HG03039 (cell line): ENCODE results near the gene ATP10B.

Source experiments
- ATAC-seq: cut with Tn5 transposase; IDR thresholded peaks from one replicate; pipeline ENCODE4 v1.9.1; 2021; ENCODE audit warnings: mild to moderate bottlenecking, moderate library complexity; ENCODE audit not compliant: unreplicated experiment

The ATP10B gene

DNA sequence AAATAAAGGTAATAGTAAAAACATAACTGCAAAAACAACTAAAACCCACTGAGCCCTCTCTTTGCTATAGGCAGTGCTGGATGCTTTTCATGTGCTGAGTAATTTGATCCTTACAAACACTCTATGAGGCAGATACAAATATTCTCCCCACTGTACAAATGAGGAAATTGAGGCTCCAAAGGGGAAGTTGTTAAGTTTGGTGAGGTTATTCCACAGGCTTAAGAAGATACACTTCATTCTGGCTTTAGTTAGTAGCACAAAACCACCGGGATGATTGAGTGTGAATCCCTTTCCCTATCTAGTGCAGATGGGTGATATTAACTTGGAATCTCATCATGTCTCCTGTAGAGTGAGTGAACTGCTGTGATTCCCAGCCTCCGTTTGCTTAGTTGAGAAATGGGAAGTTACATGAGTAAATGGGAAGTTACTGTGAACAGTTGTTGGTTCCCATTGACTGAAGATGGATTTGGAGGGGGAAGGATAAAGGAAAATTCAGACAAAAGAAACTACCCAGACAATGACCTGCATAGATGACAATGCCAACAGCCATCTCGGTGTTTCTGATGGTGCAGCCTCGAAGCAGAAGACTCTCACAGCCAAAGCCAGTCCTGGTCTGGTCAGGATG, 208.3 kb downstream of the ATP10B start:
- ATAC-seq = no peak

DNA sequence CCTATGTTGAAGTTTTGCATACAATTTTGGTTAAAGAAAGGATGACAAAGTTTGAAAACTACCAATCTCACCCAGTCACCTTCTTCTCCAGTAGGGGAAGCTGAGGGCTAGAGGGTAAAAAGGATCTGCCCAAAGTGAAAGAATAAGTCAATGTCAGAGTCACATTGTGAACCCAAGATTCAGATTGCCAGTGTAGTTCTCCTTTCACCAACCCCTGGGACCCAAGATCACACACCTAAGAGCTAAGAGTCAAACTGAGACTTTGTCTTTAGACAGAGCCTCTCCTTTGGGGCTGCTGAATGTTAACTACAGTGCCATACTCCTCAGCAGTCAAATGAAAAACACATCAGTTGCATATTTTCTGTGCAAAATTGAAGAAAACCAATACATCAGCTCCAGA, 210.6 kb downstream of the ATP10B start:
- no peak for ATAC-seq

DNA sequence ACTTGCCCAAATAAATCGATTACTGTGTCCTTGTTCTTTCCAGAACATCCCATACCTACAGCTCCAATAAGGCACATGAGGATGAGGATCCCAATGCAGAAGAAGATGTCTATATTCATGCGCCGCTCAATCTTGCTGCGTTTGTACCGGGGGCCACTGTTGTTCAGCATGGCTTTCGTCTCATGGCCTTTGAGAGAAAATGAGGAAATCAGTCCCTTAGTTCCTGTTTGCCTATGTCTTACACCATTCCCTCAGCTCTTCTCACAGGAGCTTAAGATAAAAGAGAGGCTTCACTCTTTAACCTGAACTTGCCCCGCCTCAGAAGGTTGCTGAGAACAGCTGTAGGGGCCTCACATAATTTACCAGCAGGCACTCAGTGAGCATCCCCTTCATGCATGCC, 211.6 kb downstream of the ATP10B start:
- ATAC-seq = no peak

DNA sequence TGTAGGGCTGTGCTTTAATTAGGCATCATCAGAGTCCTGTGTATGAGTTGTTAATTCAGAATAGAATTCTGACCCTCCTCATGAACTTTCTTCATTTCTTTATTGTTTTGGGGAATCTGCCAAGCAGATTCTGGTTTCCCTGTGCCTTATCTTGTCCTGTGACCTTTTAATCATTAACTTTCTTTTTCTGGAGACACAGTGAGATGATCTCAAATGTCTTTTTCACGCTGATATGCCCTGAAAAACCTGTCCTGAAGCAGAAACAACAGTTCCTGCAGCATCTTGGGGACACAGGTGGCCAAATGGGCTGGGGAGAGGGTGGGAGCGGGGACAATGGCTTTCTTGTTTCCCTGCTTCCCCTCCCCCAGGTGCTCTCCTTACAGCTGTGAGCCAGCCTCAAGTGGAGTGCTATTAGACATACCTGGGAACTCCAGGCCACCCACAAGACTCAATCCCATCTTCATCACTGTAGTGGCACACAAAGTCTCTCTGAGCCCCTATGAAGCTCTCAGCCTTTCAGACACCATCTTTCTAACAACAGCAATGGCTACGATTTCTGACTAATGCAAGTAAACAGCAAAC, 213.8 kb downstream of the ATP10B start:
- no peak for ATAC-seq

DNA sequence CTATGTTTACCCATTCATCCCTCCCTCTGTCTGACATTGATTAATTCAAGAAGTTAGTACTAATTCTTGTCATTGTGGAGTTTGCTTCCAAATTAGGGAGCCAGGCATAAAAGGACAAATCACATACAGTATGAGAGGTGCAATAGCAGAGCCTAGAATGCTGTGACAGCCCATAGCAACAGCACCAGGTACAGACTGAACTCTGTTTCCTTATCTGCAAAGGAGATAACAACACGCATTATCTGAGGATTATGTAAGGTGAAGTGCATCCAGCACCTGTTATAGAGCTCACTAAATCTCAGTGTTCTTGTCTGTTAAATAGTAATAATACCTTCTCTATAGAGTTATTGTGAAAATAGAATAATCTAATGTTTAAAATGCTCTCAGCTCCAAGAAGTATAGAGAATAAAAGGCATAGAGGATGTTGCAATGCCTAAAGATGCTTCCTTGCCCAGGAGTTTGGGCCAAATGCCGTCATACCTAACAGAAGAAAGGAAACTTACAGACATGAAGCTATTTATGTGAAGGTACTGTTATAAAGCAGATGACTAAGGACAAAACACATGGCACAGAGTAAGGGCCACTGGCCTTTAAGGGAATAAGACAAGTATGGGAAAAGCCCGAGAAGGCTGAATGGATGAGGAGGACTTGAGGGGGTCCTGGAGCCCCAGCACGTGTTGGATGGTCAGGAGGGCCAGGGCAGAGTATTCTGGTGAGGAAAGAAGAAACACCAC, 214.5 kb downstream of the ATP10B start:
- no peak for ATAC-seq

DNA sequence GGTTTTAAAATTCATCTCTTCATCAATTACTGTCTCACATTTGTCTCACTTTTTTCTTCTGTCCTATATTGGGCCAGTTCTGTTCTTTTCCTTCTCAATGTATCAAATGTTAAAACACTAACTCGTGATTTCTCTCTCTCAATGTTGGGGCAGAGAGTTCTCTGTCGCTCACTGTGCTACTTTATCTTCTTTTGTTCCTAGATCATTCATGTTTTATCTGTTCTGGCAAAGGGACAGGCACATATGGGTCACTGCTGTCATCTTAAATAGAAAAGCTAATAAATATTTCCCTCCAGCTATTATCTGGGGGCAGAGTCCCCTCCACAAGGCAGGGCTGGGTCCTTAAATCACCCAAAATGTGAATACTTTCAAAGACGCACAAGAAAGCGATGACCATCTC, 216.3 kb downstream of the ATP10B start:
- ATAC-seq = no peak

DNA sequence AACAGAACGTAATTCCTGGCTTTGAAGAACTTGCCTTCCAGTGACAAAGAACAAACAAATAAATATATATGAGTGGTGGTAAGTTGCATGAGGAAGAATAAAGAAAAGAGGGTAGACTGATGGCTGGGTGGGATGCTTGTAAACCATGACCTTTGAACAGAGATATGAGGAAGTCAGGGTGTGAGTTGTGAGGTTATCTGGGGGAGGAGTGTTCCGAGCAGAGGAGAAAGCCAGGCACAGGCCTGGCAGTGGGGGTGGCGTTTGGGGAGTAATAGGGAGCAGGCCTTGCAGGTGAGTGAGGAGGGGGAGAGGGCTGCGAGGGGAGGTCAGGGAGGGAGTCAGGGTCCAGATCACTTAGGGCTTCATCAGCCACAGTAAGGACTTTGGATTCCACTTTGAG, 217.0 kb downstream of the ATP10B start:
- no peak for ATAC-seq

DNA sequence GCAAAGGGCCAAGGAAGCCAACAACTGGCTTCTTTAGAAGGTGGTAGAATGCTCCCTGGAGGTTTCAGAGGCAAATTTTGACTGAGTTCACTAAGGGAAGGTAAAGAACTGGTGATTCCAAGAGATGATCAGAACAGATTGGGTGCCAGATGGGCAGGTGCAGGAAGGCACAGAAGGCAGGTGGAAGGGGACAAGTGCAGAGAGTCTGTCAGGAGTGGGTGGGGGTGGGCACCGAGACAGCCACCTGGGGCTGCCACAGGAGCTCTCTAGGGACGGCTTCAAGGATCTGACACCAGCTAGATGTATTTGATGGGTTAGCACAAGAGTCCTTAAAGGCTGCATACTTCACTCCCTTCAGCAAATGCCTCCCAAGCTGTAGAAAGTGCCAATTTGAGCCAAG, 223.0 kb downstream of the ATP10B start:
- ATAC-seq = no peak

DNA sequence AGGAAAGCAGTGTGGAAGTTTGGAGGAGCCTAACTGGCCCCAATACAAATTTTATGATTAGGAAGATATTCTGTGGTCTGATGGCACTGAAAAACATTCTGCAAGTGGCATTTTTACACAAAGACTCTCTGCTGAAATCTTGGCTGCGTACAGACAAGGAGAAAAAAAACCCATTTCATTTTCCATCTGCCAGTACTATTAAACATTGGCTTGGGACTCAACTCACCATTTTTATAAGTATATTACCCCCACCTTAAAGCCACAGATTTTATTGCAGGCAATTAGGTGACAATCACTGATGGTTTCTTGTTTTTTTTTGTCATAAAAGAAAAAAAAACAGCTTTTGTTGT, 223.4 kb downstream of the ATP10B start:
- ATAC-seq = no peak

DNA sequence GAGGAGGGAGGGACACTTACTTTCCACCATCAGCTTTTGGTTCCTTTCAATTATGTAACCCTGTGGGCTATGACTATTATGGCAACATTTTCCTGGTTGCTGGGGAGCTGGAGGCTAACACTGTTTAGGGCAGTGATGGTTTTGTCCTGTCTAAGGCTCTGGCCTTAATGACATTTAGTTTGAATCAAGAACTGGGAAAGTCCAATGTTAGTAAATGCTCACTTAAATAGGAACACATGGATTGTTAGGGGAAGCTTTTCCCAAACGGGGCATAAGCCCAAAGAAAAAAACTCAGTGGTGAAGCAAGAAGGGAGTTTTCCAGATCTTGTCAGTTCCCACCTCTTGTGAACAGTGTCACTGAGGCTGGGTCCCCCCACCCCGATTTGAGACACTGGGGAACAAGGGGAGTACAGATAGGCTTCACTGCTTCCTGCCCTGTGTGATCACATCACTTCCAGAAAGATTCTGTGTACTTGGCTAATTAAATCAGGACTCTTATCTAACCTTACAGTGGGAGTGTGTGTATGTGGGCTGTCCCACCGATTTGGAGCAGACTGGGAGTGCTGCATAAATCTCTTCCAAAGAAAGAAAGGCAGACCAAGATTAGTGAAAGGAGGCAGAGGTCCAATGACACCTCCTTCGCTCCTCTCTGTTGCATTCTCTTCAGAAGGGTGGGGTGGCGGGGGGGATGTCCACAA, 223.9 kb downstream of the ATP10B start:
- no peak for ATAC-seq

DNA sequence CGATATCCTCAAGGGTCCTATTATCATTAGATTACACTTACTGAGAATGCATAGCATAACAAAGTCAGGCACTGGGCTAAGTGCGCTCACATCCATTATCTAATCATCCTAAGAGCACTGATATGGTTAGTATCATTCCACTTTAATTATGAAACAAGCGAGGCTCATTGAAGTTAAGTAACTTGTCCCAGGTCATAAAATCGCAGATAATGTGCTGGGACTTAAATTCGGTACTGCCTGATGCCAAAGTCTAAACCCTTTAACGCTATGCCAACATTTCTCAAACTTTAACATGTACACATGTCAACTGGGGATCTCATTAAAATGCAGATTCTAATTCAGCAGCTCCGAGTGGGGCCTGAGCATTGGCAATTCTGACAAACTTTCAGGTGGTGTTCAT, 225.7 kb downstream of the ATP10B start:
- ATAC-seq = no peak

DNA sequence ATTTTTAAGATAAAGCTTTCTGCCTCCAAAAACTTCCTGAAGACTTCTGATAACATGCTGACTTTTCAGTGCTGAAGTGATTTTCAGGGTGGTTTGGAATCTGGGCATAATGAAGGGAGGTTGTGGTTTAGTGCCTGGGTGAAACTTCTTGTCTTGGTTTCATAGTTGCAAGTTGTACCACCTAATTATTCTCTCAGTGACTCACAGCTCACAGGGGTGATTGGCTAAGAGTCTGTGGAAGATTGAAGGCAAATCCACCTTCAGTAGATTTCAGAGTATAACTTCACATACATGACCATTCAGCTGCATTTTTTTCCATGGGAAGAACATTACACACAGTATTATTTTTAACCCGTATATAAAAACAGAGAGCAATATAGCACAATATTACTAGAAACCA, 230.5 kb downstream of the ATP10B start:
- no peak for ATAC-seq

DNA sequence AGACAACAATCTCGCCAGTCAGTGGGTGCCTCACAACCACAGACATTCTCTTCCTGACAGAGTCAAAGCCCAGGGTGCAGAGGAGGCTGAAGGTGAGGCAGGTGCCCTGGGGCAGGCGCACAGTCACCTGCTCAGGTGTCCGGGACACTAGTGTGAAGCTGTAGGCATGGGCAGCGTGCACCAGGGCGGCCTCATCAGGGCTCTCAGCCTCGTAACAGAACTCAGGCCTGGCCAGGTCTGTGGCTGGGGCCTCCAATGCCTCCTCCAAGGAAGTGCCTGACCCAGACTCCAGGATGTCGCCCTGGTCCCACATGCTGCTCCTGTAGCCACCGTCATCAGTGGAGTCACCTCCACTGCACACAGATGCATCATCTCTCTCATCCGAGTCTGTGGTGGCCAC, 231.6 kb downstream of the ATP10B start:
- ATAC-seq = no peak

DNA sequence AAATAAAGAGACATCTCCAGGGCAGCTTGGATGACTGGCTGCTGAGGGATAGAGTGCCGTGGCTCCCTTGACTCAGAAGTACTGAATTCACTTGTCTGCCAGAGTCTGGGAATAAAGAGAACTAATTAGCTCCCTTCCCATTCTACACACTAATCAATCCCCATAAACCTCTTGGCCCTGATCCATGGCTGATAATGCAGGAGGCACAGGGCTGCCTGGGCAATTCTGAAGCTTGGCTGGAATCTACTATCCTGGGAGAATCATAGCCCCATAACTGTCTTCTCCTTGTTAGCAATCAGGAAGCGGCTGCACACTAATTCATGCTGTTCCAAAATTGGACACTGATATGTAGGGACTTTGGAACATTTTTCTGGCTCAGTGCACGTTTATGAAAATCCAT, 232.6 kb downstream of the ATP10B start:
- no peak for ATAC-seq

DNA sequence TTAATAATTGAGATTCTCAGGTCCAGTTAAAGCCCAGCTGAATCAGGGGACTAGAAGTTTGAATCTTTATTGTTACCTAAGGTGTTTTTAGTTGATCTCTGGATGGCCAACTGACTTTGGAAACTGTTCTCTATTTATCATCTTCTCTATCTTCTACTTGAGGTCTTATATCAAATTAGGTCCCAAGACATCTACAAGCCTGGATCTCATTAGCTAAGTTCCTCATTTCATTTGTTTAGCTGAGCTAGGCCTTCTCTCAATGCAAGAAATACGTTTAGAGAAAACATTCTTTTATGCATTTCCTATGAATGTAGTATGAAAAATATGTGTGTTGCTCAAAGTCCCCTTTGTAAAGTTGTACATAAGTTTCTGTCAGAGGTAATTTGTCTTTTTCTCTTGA, 233.7 kb downstream of the ATP10B start:
- no peak for ATAC-seq

DNA sequence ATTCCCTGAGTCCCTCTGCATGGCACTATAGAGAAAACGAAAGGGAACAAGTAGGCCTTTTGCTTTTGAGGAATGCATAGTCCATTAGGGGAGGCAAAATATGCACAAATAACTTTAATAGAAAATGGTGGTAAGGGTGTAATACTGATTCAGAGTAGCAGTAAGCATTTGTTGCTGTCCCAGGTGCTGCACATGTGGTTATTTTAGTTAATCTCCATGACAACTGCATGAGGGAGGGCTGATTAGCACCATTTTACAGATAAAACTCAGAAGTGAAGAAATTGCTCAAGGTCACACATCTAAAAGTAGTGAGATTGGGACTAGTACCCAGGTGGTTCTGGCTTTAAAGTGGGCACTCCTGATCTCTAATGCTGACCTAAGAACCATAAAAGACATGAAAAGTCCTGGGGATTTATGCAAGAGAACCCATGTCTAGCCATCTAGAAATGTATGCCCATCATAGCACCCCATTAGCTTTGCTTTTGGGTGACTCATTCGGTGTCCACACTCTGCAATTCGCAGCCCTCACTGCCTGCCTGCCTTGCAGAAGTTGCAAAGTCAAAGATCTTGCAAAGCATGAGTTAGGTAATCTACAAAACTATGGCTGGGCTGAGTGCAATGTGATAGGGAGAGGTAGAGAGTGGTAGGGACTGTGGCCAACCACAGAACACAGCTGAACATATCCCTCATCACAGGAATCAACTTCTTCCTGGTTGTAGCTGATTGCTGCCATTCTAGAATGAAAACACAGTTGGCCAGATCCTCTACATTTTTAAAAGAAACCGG, 235.1 kb downstream of the ATP10B start:
- ATAC-seq = no peak

DNA sequence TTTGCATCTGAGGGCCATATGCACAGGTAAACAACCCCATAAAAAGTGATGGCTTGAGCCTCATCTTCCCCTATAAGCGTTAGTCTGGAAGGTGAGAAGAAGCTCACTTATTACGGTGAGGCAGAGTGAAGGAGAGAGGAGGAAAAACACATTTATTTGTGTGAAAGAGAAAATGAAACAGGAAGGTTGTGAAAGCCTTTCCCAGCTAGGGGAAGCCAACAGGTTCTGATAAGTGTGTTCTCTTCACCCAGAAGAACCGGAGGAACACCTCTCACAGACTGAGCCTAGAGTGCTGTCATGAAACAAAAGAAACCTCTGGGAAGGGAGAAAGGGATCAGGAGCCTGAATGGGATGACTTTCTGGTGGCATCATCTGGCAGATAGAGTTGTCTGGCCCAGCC, 237.9 kb downstream of the ATP10B start:
- no peak for ATAC-seq

DNA sequence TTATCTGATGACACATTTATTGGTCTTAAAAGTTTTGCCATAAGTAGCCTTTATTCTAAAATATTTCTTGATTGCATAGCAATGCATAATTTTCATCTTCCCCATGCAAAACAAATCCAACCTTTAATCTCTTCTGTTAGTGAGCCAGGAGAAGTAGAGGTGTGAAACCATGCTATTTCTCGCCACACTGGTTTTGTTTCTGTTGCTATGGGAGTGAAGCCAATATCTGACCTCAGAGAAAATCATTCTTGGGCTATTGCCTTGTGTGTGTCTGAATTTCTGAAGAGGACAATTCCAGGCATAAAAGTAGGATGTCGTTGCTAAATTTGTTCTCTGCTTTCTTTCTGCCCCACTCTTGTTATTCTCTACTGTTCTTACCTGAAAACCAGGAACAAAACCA, 246.7 kb downstream of the ATP10B start:
- ATAC-seq = no peak

DNA sequence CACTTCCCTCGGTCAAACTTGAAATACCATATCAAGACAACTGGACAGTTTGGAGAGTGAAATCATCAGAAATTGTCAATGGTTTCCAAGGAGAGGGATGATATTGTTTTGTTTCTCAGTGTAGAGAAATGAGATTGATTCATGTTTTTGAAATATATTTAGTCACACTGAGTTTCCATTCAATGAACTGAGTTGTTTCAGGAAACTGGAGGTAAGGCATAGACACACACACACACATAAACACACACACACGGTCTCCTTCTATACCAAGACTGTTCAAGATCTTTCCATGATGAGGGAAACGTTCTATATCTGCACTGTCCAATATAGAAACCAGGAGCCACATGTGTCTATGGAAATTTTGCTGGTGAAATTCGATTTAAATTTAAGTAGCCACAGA, 247.5 kb downstream of the ATP10B start:
- ATAC-seq = no peak

DNA sequence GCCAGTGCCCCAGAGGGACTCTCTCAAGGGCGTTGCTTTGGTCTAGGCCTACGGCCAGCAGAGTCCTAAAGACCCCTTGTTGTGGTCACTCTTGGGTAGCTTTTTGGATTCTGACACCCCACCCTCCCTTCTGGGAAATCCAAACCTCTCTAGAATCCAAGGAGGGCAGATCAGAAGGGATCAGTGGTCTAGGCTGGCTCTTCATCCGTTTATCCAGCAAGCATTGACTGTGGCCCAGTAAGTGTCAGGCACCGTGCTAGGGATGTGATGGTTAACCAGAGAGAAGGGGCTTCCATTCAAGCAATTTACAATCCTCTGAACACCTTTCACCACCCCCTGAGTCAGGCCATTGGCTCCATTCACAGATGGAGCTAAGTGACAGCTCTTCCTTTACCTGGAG, 249.3 kb downstream of the ATP10B start:
- ATAC-seq = no peak

DNA sequence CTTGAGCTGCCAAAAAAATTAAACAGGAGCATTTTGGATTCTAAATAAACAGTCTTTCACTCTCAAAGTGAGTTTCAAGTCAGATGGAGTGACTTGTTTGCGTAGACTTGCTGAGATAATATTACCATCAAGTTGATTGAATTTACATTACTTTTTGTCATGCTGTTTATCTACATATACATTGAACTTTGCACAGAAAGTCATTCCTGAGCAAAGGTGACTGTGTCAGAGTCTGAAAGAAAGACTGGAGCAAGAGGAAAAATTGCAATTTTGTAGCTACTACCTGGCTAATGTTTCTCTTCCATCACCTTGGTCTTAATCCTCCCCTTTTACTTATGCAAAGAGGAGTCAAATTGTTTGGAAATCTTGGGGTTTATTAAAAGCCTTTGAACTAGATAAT, 251.0 kb downstream of the ATP10B start:
- no peak for ATAC-seq
